Measurements from ENCODE around the gene HPD.
A peak's percentile ranks its signal among the peaks of the same experiment; 100 is the strongest.

Gene HPD

DNA sequence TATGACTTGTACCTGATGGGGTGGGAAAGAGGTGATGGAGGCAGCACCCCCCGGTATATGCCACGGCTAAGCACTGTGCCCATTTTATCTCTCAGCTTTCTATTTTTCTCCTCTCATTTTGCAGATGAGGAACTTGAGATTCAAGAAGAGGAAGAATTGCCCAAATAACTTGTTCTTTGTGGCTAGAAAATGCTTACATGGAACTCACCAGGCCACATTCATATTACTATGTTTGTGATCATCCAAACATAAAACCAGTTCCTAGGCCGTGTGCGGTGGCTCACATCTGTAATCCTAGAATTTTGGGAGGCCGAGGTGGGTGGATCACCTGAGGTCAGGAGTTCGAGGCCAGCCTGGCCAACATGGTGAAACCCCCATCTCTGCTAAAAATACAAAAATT is 15.4 kb upstream of the HPD start (continued):
- TF ChIP-seq, protein P1, sequence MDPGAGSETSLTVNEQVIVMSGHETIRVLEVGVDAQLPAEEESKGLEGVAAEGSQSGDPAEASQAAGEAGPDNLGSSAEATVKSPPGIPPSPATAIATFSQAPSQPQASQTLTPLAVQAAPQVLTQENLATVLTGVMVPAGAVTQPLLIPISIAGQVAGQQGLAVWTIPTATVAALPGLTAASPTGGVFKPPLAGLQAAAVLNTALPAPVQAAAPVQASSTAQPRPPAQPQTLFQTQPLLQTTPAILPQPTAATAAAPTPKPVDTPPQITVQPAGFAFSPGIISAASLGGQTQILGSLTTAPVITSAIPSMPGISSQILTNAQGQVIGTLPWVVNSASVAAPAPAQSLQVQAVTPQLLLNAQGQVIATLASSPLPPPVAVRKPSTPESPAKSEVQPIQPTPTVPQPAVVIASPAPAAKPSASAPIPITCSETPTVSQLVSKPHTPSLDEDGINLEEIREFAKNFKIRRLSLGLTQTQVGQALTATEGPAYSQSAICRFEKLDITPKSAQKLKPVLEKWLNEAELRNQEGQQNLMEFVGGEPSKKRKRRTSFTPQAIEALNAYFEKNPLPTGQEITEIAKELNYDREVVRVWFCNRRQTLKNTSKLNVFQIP (CRISPR knock-in tag; IDR thresholded peaks at IDR 0.05; ENCODE audit: borderline replicate concordance, low read depth): no peak
- TF ChIP-seq ZC3H10 (CRISPR knock-in tag; IDR thresholded peaks at IDR 0.05) (no peak), GLIS3 (CRISPR knock-in tag; IDR thresholded peaks at IDR 0.05) (no peak), ZFP30 (CRISPR knock-in tag; IDR thresholded peaks at IDR 0.05) (no peak), ARNTL (CRISPR knock-in tag; IDR thresholded peaks at IDR 0.05; ENCODE audit: borderline replicate concordance, low read depth) (no peak), TCF4 (CRISPR knock-in tag; IDR thresholded peaks at IDR 0.05; ENCODE audit: borderline replicate concordance) (no peak)

DNA sequence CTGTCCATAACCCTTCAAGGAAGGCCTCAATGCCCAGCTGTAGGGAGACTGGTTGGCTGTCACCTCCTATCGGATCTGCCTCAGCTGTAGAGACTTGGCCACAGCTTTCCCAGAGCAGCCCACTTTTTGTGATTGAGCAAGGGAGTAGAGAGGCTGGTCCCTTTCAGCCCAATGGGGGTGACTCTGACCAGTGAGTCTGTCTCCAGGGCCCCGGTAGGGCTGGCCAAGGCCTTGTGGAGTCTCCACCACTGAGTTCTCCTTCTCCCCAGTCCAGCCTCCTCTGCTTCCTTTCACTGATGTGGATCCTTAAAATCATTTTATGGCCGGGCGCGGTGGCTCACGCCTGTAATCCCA is 14.5 kb upstream of the HPD start:
- ATAC-seq: peak; percentile 42
- TF ChIP-seq ZC3H10 (CRISPR knock-in tag; IDR thresholded peaks at IDR 0.05) (no peak), SNAI2 (CRISPR knock-in tag; IDR thresholded peaks at IDR 0.05) (no peak), ZFP30 (CRISPR knock-in tag; IDR thresholded peaks at IDR 0.05) (no peak), ARNTL (CRISPR knock-in tag; IDR thresholded peaks at IDR 0.05; ENCODE audit: borderline replicate concordance, low read depth) (no peak), ESRRG (CRISPR knock-in tag; IDR thresholded peaks at IDR 0.05) (no peak), ZNF70 (CRISPR knock-in tag; IDR thresholded peaks at IDR 0.05) (no peak), RARB (CRISPR knock-in tag; IDR thresholded peaks at IDR 0.05) (no peak), PPARA (CRISPR knock-in tag; IDR thresholded peaks at IDR 0.05; ENCODE audit: borderline replicate concordance) (no peak), GLIS3 (CRISPR knock-in tag; IDR thresholded peaks at IDR 0.05) (no peak), ZFP3 (CRISPR knock-in tag; IDR thresholded peaks at IDR 0.05) (no peak), ZNF8 (CRISPR knock-in tag; IDR thresholded peaks at IDR 0.05) (no peak), CSDC2 (CRISPR knock-in tag; IDR thresholded peaks at IDR 0.05) (no peak), ISL1 (CRISPR knock-in tag; IDR thresholded peaks at IDR 0.05) (no peak), OSR1 (CRISPR knock-in tag; IDR thresholded peaks at IDR 0.05) (no peak), TCF4 (CRISPR knock-in tag; IDR thresholded peaks at IDR 0.05; ENCODE audit: borderline replicate concordance) (no peak), BACH2 (CRISPR knock-in tag; IDR thresholded peaks at IDR 0.05; ENCODE audit: borderline replicate concordance) (no peak)
- TF ChIP-seq, protein P2, sequence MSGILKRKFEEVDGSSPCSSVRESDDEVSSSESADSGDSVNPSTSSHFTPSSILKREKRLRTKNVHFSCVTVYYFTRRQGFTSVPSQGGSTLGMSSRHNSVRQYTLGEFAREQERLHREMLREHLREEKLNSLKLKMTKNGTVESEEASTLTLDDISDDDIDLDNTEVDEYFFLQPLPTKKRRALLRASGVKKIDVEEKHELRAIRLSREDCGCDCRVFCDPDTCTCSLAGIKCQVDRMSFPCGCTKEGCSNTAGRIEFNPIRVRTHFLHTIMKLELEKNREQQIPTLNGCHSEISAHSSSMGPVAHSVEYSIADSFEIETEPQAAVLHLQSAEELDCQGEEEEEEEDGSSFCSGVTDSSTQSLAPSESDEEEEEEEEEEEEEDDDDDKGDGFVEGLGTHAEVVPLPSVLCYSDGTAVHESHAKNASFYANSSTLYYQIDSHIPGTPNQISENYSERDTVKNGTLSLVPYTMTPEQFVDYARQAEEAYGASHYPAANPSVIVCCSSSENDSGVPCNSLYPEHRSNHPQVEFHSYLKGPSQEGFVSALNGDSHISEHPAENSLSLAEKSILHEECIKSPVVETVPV (CRISPR knock-in tag; IDR thresholded peaks at IDR 0.05): no peak
- TF ChIP-seq, protein P3, sequence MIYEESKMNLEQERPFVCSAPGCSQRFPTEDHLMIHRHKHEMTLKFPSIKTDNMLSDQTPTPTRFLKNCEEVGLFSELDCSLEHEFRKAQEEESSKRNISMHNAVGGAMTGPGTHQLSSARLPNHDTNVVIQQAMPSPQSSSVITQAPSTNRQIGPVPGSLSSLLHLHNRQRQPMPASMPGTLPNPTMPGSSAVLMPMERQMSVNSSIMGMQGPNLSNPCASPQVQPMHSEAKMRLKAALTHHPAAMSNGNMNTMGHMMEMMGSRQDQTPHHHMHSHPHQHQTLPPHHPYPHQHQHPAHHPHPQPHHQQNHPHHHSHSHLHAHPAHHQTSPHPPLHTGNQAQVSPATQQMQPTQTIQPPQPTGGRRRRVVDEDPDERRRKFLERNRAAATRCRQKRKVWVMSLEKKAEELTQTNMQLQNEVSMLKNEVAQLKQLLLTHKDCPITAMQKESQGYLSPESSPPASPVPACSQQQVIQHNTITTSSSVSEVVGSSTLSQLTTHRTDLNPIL (CRISPR knock-in tag; IDR thresholded peaks at IDR 0.05; ENCODE audit: low read depth): no peak
- TF ChIP-seq, protein P4, sequence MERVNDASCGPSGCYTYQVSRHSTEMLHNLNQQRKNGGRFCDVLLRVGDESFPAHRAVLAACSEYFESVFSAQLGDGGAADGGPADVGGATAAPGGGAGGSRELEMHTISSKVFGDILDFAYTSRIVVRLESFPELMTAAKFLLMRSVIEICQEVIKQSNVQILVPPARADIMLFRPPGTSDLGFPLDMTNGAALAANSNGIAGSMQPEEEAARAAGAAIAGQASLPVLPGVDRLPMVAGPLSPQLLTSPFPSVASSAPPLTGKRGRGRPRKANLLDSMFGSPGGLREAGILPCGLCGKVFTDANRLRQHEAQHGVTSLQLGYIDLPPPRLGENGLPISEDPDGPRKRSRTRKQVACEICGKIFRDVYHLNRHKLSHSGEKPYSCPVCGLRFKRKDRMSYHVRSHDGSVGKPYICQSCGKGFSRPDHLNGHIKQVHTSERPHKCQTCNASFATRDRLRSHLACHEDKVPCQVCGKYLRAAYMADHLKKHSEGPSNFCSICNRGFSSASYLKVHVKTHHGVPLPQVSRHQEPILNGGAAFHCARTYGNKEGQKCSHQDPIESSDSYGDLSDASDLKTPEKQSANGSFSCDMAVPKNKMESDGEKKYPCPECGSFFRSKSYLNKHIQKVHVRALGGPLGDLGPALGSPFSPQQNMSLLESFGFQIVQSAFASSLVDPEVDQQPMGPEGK (CRISPR knock-in tag; IDR thresholded peaks at IDR 0.05; ENCODE audit: borderline replicate concordance): no peak
- TF ChIP-seq, protein P1 (CRISPR knock-in tag; IDR thresholded peaks at IDR 0.05; ENCODE audit: borderline replicate concordance, low read depth): no peak

DNA sequence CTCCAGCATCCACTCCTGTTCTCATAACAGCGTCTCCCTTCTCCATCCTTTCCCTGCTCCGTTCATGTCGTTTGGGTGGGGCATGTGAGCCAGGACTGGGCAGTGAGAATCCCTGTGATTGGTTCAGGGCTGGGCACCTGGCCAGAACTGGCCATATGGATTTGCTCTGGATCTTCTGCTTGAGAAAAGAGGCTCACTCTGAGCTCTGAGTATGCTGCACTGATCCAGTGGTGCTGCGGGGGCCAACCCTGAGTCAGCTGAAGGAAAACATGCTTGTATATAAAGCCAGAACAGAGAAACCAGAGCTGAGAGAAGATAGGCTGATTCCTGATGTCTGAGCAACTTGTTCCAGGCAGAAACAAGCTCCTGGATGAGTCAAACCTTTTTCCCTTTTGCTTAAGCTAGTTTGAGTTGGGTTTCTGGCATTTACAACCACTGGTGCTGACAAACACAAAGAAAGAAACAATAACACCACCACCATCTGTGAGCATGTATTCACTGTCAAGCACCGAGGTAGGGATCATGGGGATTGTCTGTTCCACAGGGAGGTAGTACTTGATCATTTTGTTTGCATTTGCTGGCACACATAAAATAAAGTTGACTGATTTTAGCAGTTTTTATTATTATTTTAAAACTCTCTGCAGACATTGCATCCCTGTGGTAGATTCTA is 14.0 kb upstream of the HPD start:
- TF ChIP-seq CSDC2 (CRISPR knock-in tag; IDR thresholded peaks at IDR 0.05) (no peak), TCF4 (CRISPR knock-in tag; IDR thresholded peaks at IDR 0.05; ENCODE audit: borderline replicate concordance) (peak; percentile 66; the same call in 1 of the 2 replicates), OSR1 (CRISPR knock-in tag; IDR thresholded peaks at IDR 0.05) (no peak)

DNA sequence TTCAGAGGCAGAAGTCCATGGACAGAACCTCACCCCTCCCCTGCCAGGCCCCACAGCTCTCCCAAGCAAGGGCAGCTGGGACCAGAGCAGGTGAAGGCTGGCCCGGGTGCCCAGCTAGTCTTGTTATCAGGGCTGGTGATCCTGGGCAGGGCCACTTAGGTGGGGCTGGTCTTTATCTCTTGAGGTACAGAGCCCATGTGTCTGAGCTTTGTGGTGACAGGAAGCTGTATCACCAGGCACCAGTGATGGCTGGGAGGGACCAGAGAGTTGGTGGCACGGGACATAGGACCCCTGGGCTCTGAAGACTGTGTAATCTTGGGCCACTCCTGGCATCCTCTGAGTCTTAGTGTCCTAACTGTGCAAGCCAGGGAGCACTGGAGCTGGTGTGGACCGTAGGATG is 12.8 kb upstream of the HPD start:
- no peak for ATAC-seq
- TF ChIP-seq, protein P5, sequence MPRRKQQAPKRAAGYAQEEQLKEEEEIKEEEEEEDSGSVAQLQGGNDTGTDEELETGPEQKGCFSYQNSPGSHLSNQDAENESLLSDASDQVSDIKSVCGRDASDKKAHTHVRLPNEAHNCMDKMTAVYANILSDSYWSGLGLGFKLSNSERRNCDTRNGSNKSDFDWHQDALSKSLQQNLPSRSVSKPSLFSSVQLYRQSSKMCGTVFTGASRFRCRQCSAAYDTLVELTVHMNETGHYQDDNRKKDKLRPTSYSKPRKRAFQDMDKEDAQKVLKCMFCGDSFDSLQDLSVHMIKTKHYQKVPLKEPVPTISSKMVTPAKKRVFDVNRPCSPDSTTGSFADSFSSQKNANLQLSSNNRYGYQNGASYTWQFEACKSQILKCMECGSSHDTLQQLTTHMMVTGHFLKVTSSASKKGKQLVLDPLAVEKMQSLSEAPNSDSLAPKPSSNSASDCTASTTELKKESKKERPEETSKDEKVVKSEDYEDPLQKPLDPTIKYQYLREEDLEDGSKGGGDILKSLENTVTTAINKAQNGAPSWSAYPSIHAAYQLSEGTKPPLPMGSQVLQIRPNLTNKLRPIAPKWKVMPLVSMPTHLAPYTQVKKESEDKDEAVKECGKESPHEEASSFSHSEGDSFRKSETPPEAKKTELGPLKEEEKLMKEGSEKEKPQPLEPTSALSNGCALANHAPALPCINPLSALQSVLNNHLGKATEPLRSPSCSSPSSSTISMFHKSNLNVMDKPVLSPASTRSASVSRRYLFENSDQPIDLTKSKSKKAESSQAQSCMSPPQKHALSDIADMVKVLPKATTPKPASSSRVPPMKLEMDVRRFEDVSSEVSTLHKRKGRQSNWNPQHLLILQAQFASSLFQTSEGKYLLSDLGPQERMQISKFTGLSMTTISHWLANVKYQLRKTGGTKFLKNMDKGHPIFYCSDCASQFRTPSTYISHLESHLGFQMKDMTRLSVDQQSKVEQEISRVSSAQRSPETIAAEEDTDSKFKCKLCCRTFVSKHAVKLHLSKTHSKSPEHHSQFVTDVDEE (CRISPR knock-in tag; IDR thresholded peaks at IDR 0.05): no peak
- TF ChIP-seq ZFP30 (CRISPR knock-in tag; IDR thresholded peaks at IDR 0.05) (no peak), PPARA (CRISPR knock-in tag; IDR thresholded peaks at IDR 0.05; ENCODE audit: borderline replicate concordance) (no peak), ARNTL (CRISPR knock-in tag; IDR thresholded peaks at IDR 0.05; ENCODE audit: borderline replicate concordance, low read depth) (no peak), ZFP3 (CRISPR knock-in tag; IDR thresholded peaks at IDR 0.05) (no peak), BACH2 (CRISPR knock-in tag; IDR thresholded peaks at IDR 0.05; ENCODE audit: borderline replicate concordance) (no peak), ZNF8 (CRISPR knock-in tag; IDR thresholded peaks at IDR 0.05) (no peak), ISL1 (CRISPR knock-in tag; IDR thresholded peaks at IDR 0.05) (no peak), ZC3H10 (CRISPR knock-in tag; IDR thresholded peaks at IDR 0.05) (no peak), GLIS3 (CRISPR knock-in tag; IDR thresholded peaks at IDR 0.05) (no peak), ZNF565 (CRISPR knock-in tag; conservative IDR thresholded peaks at IDR 0.05; ENCODE audit: low read depth) (no peak)
- TF ChIP-seq, protein P3 (CRISPR knock-in tag; IDR thresholded peaks at IDR 0.05; ENCODE audit: low read depth): no peak

More for the DNA sequence above, 14.0 kb upstream of the HPD start:
- peak; percentile 96 for ATAC-seq
